Superior temporal gyrus (tissue), 1 donor: ENCODE measurements around the gene MS4A1.
"Not testable (repeated sequence)": the region's sequence is repeated elsewhere in the genome, so short reads cannot be mapped to it uniquely, and the experiment has no call there.

ENCODE experiments used
- DNase-seq: peaks from one replicate; pipeline ENCODE4 v3.0.0-alpha.2; 2016; ENCODE audit errors: extremely low spot score

The MS4A1 gene

DNA sequence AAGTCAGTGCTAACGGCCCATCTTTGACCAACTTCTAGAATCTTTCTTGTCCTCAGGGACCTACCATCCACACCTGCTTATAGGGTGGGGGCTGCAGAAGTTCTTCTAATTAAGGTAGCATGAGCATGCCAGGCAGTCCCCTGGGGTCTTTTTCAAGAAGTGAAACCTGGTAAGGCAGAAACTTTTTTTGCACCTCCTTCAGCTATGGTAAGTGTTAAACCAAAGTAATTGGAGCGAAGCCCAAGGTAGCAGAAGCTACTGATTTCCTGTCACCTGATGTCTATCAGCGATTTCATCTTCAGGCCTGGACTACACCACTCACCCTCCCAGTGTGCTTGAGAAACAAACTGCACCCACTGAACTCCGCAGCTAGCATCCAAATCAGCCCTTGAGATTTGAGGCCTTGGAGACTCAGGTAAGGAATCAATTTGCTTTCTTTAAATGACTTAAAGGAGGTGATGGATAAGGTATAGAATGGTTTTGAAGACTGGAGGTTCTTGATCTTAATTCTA, at the start of gene MS4A1:
MS4A1 (plus strand) TSS at position 317 of the 512 bp plus-strand sequence. CDS start 6,528 bp downstream, outside the sequence.
- no peak for DNase-seq

DNA sequence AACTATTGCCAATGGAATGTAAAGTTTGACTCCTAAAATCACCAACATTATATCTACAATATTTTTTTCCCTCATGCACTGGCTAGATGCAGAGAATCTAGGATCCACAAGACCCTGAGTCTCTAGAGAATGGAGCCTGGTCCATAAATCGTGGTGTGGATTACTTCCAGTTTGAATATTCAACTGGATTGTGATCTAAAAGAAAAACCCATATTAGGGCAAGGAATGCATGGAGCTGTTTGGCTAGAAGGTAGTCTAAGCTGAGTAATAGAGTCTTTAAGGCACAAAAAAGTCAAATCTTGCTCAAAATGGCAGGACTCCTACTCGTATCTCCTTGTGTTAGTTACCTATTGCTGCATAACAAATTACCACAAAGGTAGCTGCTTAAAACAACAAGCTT, 35.6 kb upstream of the MS4A1 start:
- DNase-seq = no peak

DNA sequence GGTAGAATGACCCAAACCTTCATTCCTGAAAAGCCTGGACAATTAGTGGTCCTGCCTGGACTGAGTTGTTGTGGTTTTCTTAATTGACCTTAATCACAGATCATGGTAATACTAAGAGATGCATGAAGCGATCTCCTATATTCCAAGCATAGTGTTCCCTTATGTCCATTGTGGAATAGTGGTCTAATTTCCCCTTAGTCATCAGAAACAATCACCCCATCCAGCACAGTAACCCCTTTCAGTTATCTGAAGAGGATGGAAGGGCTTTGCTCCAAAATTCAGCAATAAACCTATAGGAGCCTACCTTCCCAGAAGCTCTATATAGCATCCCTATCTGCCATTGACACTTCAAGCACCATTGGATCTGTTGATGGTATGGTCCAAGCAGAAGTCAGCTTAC, 33.0 kb upstream of the MS4A1 start:
- no peak for DNase-seq

DNA sequence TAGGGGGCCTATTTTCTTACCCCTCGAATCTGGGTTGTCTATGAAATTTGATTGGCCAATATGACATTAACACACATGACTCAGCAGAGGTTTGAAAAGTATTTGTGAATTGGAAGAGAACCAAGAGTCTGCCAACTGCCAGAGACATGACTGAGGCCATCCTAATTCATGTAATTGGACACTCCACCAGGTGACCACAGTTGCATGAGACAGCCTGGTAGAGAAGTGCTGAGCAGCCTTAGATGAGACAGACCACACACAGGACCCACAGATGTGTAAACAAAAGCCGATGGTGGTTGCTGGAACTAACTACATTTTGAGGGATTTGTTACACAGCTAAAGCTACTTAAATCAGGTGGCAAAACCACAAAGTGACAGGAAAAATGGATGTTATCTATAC, 27.1 kb upstream of the MS4A1 start:
- no peak for DNase-seq

DNA sequence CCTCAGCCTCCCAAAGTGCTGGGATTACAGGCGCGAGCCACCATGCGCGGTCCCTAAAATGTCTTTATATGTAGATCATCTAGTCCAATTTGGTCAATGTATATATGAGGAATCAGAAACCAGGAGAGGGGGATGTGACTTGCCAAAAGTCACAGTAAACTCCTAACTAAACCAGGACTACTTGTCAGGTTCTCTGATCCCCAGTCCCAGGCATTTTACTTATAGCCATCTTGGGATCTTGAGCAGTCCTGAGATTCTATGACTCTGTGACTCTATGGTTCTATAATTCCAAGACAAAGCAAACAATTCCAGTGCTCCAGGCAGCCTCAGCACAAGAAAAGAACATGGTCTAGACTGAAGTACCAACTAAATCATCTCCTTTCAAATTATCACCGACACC, 26.4 kb upstream of the MS4A1 start, which contains the start of gene MS4A5:
MS4A5 (plus strand) TSS at position 301 of the 400 bp plus-strand sequence. CDS start 103 bp downstream, outside the sequence.
- no peak for DNase-seq

DNA sequence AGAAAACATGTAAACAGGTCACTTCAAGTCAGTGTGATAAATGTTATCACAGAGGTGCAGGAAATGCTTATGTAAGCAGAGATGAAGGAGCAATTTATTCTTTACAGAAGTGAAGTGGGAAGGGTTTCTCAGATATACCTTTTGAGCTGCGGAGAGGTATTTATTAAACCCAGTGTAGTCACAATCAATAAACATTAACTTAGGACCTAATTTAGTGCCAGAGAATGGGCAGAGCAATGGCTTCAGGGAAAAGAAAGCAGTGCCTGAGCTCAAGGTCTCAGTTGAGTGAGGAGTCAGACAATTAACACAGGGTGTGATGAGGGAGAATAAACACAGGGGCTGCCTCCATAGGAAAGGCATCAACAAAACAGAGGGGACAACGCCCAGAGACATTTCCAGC, 24.4 kb upstream of the MS4A1 start:
- no peak for DNase-seq

DNA sequence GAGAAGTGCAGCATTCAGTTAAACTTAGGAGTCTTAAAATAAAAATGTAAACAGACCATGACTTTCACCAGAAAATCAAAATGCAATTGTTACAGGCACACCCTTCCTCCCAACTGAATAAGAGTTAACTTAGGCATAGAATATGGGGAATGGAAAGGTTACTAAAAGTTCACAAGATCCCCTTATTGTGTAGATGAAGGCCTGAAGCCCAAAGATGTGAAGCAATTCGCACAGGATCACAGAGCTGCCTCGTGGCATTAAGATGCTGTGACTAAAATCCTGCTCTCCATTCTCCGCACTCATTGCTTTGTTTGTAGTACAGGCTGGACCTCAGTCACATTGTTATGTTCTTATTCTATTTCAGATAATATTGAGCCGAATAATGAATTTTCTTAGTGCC, 22.2 kb upstream of the MS4A1 start:
- no peak for DNase-seq

DNA sequence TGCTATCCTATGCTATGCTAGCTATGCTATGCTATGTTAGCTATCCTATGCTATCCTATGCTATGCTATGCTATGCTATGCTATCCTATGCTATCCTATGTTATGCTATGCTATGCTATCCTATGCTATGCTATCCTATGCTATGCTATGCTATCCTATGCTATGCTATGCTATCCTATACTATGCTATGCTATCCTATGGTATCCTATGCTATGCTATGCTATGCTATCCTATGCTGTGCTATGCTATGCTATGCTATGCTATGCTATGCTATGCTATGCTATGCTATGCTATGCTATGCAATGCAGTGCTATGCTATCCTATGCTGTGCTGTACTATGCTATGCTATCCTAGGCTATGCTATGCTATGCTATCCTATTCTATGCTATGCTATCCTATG, 8.6 kb upstream of the MS4A1 start:
- DNase-seq = no peak

DNA sequence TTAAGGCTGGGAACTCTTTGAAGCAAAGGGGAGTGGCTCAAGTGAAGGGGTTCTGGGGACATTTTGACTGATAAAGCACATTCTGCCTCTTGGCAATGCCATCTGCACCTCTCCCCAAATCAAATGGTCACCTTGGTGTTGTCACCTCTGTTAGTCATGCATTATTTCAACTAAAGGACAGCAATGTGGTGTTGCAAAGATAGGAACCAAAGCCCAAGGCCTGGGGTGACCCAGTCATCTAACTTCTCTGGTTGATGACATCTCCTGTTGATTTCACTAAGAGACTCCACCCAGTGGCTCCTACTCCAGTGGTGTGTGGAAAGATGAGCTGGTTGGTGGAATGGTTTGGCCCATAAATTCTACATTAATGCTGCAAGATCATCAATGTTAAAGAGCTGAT, 7.8 kb upstream of the MS4A1 start:
- DNase-seq = no peak

DNA sequence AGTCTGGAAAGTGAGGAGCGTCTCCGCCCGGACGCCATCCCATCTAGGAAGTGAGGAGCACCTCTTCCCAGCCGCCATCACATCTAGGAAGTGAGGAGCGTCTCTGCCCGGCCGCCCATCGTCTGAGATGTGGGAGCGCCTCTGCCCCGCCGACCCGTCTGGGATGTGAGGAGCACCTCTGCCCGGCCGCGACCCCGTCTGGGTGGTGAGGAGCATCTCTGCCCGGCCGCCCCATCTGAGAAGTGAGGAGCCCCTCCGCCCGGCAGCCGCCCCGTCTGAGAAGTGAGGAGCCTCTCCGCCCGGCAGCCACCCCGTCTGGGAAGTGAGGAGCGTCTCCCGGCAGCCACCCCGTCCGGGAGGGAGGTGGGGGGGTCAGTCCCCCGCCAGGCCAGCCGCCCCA, 4.5 kb upstream of the MS4A1 start:
- DNase-seq = not testable (repeated sequence)

DNA sequence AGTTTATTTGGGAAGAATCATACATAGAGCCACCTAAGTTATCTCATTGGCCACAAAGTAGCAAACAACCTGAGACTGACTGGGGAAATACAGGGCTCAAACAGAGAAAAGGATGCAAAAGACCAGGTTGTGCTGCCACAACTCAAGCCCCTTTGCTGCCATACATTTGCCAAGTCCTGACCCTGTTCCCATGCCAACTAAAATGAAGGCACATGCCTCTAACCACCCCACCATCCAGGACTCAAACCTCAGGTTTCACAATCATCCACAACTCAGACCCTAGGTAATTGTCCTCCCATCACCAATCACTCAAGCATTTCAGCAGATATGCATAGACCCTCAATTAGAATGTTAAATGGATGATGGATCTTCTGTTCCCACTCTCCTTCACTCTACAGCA, 1.4 kb upstream of the MS4A1 start:
- no peak for DNase-seq

DNA sequence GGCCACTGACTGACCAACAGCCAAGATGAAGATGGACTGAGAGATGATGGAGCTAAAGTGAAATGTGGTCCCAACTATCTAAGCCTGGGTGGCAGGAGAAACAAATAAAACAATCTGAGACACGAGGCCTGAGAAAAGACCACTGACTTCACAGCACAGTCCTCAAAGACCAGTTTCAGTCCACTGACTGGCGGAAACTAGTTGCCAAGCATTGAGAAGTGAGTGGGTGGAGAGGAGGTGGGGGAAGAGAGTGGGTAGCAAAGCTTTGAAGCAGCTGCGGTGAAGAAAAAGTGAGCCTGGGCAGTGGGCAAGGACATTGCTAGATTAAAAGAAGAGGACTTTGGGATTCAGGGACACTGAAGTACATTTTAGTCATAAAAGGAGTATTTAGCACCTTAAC, 1.9 kb downstream of the MS4A1 start:
- no peak for DNase-seq

DNA sequence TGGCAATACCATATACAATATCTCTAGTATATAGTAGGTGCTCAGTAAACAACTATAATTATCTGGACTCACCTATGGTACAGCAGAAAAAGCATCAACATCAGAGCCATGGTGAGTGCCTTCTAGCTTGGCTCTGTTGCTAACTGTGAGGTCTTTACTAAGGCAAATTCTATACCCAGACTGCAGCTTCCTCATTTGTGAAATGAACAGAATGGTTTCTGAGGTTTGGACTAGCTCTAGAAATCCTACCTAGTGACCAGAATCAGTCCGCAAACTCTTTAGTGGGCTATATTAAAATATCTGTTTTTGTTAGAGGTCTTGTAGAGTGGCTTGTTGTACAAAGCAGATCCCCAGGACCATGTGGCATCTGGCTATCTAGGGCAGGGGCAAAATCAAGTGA, 3.7 kb downstream of the MS4A1 start:
- DNase-seq = no peak

DNA sequence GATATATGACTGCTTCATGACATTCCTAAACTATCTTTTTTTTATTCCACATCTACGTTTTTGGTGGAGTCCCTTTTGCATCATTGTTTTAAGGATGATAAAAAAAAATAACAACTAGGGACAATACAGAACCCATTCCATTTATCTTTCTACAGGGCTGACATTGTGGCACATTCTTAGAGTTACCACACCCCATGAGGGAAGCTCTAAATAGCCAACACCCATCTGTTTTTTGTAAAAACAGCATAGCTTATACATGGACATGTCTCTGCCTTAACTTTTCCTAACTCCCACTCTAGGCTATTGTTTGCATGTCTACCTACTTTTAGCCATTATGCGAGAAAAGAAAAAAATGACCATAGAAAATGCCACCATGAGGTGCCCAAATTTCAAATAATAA, 13.2 kb downstream of the MS4A1 start:
- DNase-seq = no peak

DNA sequence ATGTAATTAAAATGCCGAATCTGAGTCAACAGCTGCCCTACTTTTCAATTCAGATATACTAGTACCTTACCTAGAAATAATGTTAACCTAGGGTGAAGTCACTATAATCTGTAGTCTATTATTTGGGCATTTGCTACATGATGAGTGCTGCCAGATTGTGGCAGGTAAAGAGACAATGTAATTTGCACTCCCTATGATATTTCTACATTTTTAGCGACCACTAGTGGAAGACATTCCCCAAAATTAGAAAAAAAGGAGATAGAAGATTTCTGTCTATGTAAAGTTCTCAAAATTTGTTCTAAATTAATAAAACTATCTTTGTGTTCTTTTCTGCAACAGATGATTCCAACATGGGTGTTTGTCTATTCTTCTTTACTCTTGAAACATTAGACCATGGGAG, 14.1 kb downstream of the MS4A1 start:
- no peak for DNase-seq

DNA sequence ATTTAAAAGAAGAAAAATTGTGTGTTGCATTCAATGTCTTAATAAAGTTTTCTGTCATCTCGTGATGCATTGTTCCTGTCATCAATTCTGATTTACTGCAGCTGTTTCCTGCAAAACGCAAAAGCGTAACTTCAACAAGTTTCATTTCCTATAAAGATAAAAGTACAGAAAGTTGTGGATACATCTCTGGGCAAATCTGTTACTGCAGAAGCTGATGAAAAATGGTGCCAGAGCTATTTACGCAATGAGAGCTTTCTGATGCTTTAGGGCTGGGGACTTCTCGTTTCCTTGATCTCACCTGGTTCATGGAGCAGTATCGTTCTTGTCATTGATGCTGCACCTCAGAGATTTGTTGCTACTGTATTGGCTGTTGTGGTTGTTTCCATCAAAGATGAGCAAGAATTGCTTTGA, 21.4 kb downstream of the MS4A1 start:
- no peak for DNase-seq

DNA sequence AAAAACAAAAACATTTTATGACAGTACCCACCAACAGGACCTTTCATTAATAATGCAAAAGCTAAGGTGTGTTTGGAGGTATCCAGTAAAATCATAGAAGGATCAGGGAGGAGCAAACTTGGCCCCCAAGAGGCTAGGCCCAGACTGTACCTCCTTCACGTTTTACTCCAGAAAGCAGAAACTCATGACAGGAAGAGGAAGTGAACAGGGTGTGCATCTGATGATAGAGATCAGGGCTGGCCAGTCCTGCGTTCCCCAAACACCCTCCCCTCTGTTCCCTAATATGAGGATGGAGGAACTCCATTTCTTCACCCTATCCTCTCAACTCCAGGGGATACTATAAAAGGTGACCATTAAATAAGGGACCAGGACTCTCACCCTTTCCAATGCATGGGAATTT, 26.7 kb downstream of the MS4A1 start:
- no peak for DNase-seq

DNA sequence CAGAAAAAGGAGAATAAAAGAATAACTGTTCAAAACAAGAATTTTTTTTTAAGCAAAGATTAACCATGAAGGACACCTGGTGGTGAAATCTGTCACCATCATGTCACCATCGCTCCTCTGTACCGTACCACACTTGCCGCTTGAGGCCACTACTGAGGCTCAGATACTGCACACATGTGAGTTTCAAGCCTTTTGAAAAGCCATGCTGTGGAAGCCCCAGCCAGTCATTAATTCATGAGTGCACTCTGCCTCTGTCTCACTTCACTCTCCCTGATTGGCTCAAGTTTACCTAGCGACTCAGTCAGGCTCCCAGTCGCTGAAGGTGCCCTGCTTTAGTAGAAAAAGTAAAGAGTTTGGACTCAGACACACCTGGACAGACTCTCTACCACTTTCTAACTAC, 30.3 kb downstream of the MS4A1 start:
- no peak for DNase-seq

DNA sequence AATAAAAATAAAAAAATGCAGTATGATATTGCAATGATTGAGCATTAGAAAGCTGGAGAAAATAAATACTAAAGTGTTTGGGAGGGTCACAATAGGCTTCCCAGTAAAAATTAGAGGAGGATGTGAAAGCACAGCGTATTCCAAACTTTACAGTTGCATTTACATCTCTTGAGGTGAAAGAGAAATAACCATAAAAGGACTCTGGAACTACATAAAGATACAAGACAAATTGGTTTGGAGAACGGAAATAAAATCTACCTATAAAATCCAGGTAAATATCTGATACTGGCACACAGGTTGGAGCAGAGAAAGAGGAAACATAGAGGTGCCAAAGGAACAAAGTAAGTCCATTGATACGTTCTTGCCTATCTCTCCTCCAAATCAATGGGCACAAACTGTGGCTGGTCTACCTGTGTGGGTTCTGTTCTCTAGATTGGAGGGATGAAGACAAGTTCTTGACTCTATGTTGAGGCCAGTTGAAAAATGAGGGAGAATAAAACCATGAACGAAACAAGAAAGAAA, 36.9 kb downstream of the MS4A1 start, which contains the start of gene MS4A12:
MS4A12 (plus strand) TSS at position 291 of the 522 bp plus-strand sequence. CDS start 4,541 bp downstream, outside the sequence.
- no peak for DNase-seq

DNA sequence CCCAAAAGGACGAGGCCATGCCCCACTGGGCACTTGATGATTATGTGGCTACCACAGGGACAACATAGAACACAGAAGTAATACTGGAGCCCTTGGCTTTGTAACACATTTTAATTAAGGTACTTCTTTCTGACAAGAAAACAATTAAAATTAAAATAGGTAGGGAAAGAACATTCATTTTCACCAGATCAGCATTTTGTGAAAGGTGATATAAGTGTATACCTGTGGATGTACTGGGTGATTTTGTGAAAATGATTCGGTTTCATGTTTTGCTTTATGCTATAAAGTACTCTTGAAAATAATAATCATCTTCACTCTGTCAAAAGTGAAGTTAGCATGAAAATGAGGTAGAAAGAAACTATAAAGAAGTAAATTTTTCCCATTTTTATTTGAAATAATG, 37.8 kb downstream of the MS4A1 start:
- no peak for DNase-seq

DNA sequence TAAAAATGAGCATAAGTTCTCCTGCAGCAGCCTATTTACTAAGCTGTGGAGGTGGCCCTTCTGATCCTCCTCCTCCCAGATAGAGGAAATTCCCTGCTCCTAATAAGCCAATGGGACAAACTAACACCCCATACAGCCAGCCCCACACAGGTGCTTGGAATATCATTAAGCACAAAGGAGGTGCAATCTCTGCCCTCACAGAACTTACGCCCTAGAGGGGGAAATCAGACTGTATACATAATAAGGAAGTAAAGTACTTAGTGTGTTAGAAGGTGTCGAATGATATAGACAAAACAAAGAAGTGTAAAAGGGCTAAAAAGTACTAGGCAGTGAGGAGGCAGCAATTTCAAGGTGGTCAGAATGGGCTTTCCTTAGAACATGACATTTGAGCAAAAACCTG, 42.8 kb downstream of the MS4A1 start:
- no peak for DNase-seq

DNA sequence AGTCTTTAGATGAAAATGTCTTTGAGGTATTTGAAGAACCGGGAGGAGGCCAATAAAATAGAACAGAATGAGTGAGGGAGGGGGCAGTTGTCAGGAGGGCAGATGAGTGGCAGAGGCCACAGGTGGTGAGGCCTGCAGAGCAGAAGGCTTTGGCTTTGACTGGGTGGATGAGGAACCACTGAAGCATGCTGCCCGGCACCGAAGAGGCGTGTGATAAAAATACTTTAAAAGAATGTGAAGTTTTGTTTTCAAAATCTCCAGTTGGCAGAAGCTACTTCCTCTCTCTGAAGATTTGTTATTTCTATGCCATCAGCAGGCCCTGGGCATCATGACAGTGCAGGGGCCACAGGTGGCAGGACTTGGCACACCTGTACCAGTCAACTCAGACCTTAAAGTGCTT, 43.2 kb downstream of the MS4A1 start:
- DNase-seq = no peak

DNA sequence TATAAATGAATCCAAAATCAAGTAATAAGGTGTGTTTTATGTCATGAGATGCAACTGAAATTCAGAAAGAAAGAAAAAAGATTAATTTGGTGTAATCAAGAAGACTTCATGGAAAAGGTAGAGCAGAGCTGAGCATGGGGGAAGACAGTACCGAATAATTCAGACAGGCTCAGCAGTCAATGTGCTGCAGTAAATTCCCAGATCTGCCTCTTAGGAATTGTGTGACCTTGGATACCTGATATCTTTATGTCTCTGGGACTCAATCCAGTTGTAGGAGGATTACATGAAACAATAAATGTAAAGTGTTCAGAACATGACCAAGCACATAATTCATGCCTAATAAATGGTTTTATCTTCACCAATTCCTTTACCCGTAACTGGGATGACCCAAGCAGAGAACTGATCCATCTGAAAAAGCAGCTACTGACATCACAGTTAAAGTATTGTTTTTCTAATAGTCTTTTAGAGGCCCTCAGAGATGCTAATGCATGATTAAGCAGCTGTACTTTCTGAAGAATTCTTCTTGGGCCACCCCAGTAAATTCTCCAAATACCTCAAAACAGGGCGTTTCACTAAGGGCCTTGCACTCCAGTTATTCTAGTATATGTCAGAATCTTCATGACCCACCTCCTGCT, 44.7 kb downstream of the MS4A1 start:
- DNase-seq = no peak
